Measurements from ENCODE around the gene RBBP8. TPM values are rescaled to one million over a fixed set of nuclear protein-coding genes. Genes with fewer than 3 reads are reported as not detected.

Gene RBBP8
- total RNA-seq, 1 experiment from 2014 or later = 65.2 TPM

GRCh38 chr18:22900558-22901238 is 32.4 kb upstream of the RBBP8 start:
- no peak for TF ChIP-seq CTCF (conservative IDR thresholded peaks at IDR 0.05)
- Histone ChIP-seq H3K56ac (ENCODE audit: insufficient read length, low read depth, low read length) (no peak overlapping the region), H3K79me1 (ENCODE audit: insufficient read depth, low read depth, low read length, poor library complexity, severe bottlenecking) (no peaks in the 10 kb centered on the region), H2AK5ac (ENCODE audit: insufficient read length, low read length) (no peak overlapping the region), H2BK12ac (ENCODE audit: insufficient read length, low read depth, low read length) (no peak overlapping the region), H2BK5ac (ENCODE audit: insufficient read length, low read length) (no peak overlapping the region), H4K8ac (replicated peaks; ENCODE audit: insufficient read length, low read depth, low read length) (no peak overlapping the region), H3K9ac (ENCODE audit: extremely low read depth, insufficient read length, low read length) (no peak overlapping the region), H3K79me2 (ENCODE audit: insufficient read depth, low read length) (no peaks in the 10 kb centered on the region), H3K18ac (ENCODE audit: insufficient read length, low read depth, low read length) (no peak overlapping the region), H4K5ac (ENCODE audit: insufficient read length, low read depth, low read length) (no peak overlapping the region), H4K91ac (ENCODE audit: insufficient read length, low read depth, low read length) (no peak overlapping the region), H3K14ac (ENCODE audit: insufficient read depth, low read length) (no peak overlapping the region), H3K27me3 (ENCODE audit: insufficient read depth, low read length) (no peaks in the 10 kb centered on the region), H2AFZ (ENCODE audit: low read length) (no peak overlapping the region), H2BK15ac (ENCODE audit: low read depth, low read length) (no peak overlapping the region), H3T11ph (ENCODE audit: low read length) (no peak overlapping the region), H3K4me1 (ENCODE audit: insufficient read depth, low read length) (no peaks in the 10 kb centered on the region), H3K4ac (ENCODE audit: low read depth, low read length) (no peak overlapping the region), H3K23ac (ENCODE audit: insufficient read length, low read depth, low read length) (no peak overlapping the region), H3K4me2 (ENCODE audit: insufficient read depth, insufficient read length, low read length) (no peak overlapping the region), H4K20me1 (ENCODE audit: control insufficient read depth, insufficient read depth, insufficient read length) (no peaks in the 10 kb centered on the region), H3K27ac (ENCODE audit: insufficient read length, low read depth, low read length) (no peak overlapping the region), H3K23me2 (ENCODE audit: insufficient read length, low read depth, low read length, poor library complexity, severe bottlenecking) (no peaks in the 10 kb centered on the region), H2BK20ac (ENCODE audit: low read depth, low read length, poor library complexity, severe bottlenecking) (no peak overlapping the region), H3K9me3 (ENCODE audit: control insufficient read depth, low read depth, low read length) (no peaks in the 10 kb centered on the region), H2BK120ac (ENCODE audit: low read depth, low read length, poor library complexity, severe bottlenecking) (no peak overlapping the region)
- Mint-ChIP-seq H3K27me3 (ENCODE audit: low read depth) (no peaks in the 10 kb centered on the region), H3K27ac (no peak overlapping the region), H3K4me3 (no peak overlapping the region), H3K4me1 (peaks cover 2 to 3% of the 10 kb centered on the region in 2 experiments), H3K36me3 (ENCODE audit: insufficient read depth in 1 of 3, low read depth in 3 of 3) (peaks cover 5 to 14% (median 10%) of the 10 kb centered on the region in 3 experiments), H3K9me3 (peaks cover 17 to 18% of the 10 kb centered on the region in 2 experiments)
- WGBS (ENCODE audit: extremely low coverage, insufficient read length, low lambda C conversion rate) = no CpG with 5 or more reads among the region's 5 CpGs
- DNase-seq = no peak

All from H9 (cell line).